Epithelial cell of proximal tubule (primary cell): ENCODE measurements around the gene MRPS34. TPM values are rescaled to one million over a fixed set of nuclear protein-coding genes. Genes with fewer than 3 reads are reported as not detected.

Experiments
- DNase-seq: peaks from one replicate; pipeline ENCODE4 v3.0.0-alpha.2; 2011; ENCODE audit warnings: low read depth
- H3K4me3 ChIP-seq: 2 replicates; pipeline ENCODE4 v1.5.1; 2011; ENCODE audit warnings: low read depth, mild to moderate bottlenecking, low read length
- total RNA-seq: library from RNA; depleted of rRNA; stranded (reverse); fragments of >200 nt; gene quantifications from 2 replicates; pipeline ENCODE4 v1.2.3, GENCODE V29; 2015
- TF ChIP-seq, protein P1 (sequence below): conservative IDR thresholded peaks from 2 replicates; pipeline ENCODE4 v1.5.1; 2012; ENCODE audit warnings: low read depth, mild to moderate bottlenecking, low read length

MRPS34 gene
- total RNA-seq, 1 donor from 2014 or later = 167 TPM

DNA sequence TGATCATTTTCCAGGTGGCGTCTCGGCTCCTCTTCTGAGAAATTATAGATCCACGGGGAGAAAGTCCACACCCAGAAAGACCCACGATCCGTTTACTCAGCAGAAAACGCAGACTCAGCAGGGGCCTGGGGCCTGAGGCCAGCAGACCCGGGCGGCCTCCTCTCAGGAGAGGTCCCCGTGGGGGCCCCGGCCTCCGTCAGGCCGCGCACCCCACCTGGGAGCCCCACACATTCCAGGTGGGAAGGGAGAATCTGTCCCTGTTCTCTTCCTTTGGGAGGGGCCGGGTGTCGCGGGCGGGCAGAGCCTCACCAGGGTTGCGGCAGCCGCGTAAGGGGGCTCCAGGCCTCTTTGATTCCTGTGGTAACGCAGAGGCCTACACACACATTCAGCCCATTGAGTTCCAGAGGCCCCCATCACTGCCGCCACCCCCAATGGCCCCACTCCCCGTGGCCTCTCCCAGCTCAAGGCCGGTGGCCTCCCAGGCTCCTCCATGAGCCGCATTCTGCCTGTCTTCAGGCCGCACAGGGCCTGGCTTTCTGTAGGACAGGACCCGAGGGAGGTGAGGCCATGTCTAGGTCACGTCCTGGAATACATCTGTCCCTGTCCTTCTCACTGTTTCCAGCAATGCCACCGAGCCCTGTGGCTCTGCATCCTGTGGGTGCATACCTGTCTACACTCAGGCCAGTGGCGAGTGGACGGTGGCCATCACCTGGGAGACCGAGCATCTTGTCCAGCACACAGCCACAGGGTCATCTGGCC, 22.2 kb upstream of the MRPS34 start:
- TF ChIP-seq, protein P1, sequence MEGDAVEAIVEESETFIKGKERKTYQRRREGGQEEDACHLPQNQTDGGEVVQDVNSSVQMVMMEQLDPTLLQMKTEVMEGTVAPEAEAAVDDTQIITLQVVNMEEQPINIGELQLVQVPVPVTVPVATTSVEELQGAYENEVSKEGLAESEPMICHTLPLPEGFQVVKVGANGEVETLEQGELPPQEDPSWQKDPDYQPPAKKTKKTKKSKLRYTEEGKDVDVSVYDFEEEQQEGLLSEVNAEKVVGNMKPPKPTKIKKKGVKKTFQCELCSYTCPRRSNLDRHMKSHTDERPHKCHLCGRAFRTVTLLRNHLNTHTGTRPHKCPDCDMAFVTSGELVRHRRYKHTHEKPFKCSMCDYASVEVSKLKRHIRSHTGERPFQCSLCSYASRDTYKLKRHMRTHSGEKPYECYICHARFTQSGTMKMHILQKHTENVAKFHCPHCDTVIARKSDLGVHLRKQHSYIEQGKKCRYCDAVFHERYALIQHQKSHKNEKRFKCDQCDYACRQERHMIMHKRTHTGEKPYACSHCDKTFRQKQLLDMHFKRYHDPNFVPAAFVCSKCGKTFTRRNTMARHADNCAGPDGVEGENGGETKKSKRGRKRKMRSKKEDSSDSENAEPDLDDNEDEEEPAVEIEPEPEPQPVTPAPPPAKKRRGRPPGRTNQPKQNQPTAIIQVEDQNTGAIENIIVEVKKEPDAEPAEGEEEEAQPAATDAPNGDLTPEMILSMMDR = no peak
- no peak for DNase-seq
- no peak overlapping the region for H3K4me3 ChIP-seq

DNA sequence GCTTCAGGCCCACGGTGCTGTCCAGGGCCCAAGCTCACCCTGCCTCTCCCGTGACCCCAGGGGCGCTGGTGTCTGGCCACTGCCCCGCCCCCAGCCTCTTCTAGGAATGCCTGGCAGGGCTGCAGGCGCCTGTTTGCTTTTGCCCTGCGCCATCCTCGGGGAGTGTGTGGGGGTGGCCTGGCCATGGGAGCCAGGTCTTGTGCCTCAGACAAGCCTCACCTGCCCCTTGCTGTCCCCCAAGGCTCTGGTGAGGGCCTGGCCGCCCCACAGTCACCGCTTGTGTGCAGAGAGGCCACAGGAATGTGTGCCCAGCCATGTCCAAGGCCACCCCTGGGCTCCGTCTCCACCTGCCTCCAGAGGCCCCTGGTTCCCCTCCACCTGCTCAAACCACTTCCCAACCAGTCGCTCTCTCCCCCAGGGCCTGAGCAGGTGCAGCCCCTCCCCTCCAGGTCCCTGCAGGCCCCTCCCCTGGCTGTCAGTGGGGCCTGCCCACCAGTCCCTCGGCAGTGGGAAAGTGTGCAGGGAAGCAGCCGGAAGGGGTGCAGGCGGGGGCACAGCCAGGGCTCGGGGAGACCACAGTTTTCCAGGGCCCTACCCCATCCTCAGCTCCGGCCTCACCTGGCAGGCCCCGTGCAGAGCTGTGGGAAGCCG, 21.4 kb upstream of the MRPS34 start:
- no peak for DNase-seq
- TF ChIP-seq, protein P1 = no peak
- H3K4me3 ChIP-seq = no peak overlapping the region

DNA sequence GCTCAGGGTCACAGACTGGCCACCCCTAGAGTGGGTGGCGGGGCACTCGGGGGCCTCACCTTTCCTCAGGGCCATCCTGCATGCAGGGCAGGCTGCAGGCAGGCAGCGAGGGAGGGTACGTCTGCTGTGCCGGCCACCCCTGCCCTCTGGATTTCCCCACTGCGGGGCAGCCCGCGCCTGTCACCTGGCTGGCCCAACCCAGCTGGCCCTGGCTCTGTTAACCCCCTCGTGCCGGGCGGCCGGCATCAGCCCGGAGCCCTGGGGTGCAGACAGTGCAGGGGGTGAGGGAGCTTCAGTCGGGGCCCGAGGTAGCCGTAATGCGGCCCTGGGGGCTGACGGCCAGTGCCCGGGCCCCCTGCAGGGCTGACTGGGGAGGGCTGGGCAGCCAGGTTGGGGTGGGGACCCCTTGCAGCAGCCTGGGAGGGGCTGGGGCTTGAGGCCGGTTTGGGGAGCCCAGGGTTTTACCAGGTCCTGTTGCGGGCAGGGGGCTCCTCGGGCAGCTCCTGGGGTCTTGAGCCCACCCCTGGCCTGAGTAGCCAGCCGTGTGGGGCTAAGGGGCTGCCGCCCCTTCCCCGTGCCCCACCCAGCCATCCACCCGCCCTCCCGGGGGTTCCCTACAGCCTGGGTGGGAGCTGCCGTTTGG, 20.8 kb upstream of the MRPS34 start, which contains the start of gene IGFALS:
TSS of gene IGFALS (minus strand) at position 128 of the 643 bp plus-strand sequence. CDS start at position 75, 53 bp downstream.
- TF ChIP-seq, protein P1 = no peak
- H3K4me3 ChIP-seq = no peak within 1 kb of the TSS
- DNase-seq = no peak

DNA sequence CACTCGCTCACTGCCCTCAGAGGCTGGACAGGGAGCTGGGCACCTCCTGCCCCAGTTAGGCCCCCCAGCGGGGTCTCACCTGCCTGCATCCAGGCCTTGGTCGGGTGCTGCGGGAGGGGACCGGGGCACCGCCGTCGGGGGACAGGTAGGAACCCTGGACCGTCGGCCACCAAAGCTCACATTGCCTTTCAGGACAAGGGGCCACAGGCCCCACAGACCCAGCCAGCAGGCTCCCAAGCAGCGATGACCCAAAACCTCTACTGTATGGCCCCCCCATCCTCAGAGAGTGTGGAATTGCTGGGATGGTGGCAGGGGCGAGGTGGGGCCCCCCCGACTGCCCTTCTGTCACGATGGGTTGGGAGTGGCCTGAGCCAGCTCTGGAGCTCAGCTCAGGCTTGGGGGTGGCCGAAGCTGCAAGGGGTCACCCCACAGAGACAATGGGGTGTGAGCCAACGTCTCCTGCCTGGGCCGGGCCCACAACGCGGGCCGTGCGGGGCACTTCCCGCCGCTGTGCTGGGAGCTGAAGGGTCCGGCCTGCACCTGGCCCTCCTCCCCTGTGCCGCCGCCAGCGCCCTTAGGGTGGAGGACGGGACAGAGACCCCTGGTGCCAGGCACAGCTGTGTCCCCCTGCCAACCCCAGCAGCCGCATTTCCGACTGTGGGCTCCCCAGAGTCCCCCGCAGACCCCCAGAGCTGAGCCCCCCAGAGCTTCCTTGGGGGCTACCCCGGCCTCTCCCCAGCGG, 20.1 kb upstream of the MRPS34 start:
- no peak for DNase-seq
- no peak overlapping the region for H3K4me3 ChIP-seq
- TF ChIP-seq, protein P1 = no peak

DNA sequence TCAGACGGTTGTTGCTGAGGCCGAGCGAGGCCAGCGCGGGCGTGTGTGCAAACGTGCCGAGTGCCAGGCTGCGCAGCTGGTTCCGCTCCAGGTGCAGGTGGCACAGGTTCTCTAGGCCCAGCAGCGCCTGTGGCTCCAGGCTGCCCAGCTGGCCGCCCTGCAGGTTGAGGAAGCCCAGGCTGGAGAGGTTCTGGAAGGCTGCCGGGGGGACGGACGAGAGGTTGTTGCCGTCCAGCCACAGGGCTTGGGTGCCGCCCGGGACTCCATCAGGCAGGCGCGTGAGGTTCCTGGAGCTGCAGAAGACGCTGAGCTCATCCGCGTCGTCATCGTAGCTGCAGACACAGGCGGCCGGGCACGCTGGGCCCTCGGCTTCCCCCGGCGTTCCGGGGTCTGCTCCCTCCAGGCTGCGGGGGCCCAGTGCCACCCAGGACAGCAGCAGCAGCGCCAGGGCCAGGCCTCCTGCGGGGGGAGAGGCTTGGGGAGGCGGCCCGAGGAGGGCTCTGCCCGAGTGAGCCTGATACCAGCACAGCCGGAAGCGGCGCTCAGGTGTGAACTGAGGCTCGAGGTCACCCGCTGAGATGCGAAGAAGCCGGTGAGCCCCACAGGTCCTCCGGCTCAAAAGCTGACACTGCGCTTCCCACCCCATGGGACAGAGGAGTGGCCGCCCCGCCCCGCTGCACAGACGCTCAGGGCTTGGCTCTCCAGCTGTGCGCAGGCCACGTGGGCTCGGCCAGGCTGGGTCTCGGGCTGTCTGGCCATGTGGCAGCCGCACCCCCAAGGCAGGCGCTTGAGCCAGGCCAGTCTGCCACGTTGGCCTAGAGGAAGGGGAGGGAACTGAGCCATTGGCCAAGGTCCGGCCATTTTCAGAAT, 19.2 kb upstream of the MRPS34 start:
- TF ChIP-seq, protein P1 = no peak
- no peak overlapping the region for H3K4me3 ChIP-seq
- no peak for DNase-seq
